Right renal cortex interstitium (tissue), 3 donors: ENCODE measurements around the gene CNTNAP2. TPM values are rescaled to one million over a fixed set of nuclear protein-coding genes. Genes with fewer than 3 reads are reported as not detected.

ENCODE experiments used
- DNase-seq, 3 donors: peaks; one replicate each; pipeline ENCODE4 v3.0.0-alpha.2; 2013; ENCODE audit warnings: low read depth in 3 of 3, low spot score in 2 of 3
- polyA plus RNA-seq, 3 donors: library from polyadenylated mRNA; unstranded; fragments of 120-200 nt; gene quantifications; one replicate each; pipeline ENCODE4 v1.2.1, GENCODE V29; 2013; ENCODE audit not compliant: insufficient read length in 3 of 3

Gene CNTNAP2
- polyA plus RNA-seq, 3 donors, result 21.2 to 29.0 (median 25.8) TPM

GRCh38 chr7:146414373-146414772 is 297.8 kb downstream of the CNTNAP2 start:
- no peak for DNase-seq

- no peak for DNase-seq
These were observed 298.3 kb downstream of the CNTNAP2 start for GRCh38 chr7:146414937-146415336.

GRCh38 chr7:146417176-146417575 is 300.6 kb downstream of the CNTNAP2 start:
- no peak for DNase-seq

- DNase-seq, result no peak
These were observed 306.8 kb downstream of the CNTNAP2 start for GRCh38 chr7:146423446-146423845.

- no peak for DNase-seq
These were observed 307.5 kb downstream of the CNTNAP2 start for GRCh38 chr7:146424084-146424483.

GRCh38 chr7:146433501-146433900 is 316.9 kb downstream of the CNTNAP2 start:
- no peak for DNase-seq

GRCh38 chr7:146443102-146443501 is 326.5 kb downstream of the CNTNAP2 start:
- DNase-seq, result no peak

- no peak for DNase-seq
These were observed 333.0 kb downstream of the CNTNAP2 start for GRCh38 chr7:146449625-146450024.

GRCh38 chr7:146455091-146455655 is 338.6 kb downstream of the CNTNAP2 start:
- no peak for DNase-seq

- no peak for DNase-seq
These were observed 362.4 kb downstream of the CNTNAP2 start for GRCh38 chr7:146479040-146479439.

GRCh38 chr7:146486519-146486918 is 369.9 kb downstream of the CNTNAP2 start:
- DNase-seq, result no peak

GRCh38 chr7:146492017-146492416 is 375.4 kb downstream of the CNTNAP2 start:
- no peak for DNase-seq

GRCh38 chr7:146494952-146495596 is 378.5 kb downstream of the CNTNAP2 start:
- no peak for DNase-seq

GRCh38 chr7:146496657-146497056 is 380.1 kb downstream of the CNTNAP2 start:
- DNase-seq, result no peak

- DNase-seq, result no peak
These were observed 383.4 kb downstream of the CNTNAP2 start for GRCh38 chr7:146499970-146500369.

- DNase-seq, result no peak
These were observed 387.2 kb downstream of the CNTNAP2 start for GRCh38 chr7:146503844-146504243.

- DNase-seq, result no peak
These were observed 393.6 kb downstream of the CNTNAP2 start for GRCh38 chr7:146510088-146510680.

- DNase-seq, result no peak
These were observed 397.7 kb downstream of the CNTNAP2 start for GRCh38 chr7:146514304-146514703.

GRCh38 chr7:146528581-146528980 is 412.0 kb downstream of the CNTNAP2 start:
- no peak for DNase-seq

- peak in 2 of 3 donors; percentile 15 to 19 for DNase-seq
These were observed 423.2 kb downstream of the CNTNAP2 start for GRCh38 chr7:146539836-146540235.

- DNase-seq, result no peak
These were observed 425.5 kb downstream of the CNTNAP2 start for GRCh38 chr7:146542101-146542500.

GRCh38 chr7:146544748-146545147 is 428.1 kb downstream of the CNTNAP2 start:
- DNase-seq, result no peak
